Fibroblast of skin of right biceps (primary cell): ENCODE data around the gene MYRF.

Experiments used
- DNase-seq: peaks from one replicate; pipeline ENCODE4 v3.0.0-alpha.2; 2013

The MYRF gene

DNA sequence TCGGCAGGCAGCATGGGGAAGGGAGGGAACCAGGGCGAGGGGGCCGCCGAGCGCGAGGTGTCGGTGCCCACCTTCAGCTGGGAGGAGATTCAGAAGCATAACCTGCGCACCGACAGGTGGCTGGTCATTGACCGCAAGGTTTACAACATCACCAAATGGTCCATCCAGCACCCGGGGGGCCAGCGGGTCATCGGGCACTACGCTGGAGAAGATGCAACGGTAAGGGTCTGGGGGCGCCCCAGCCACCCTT lies 75.9 kb downstream of the MYRF start:
- DNase-seq: no peak

DNA sequence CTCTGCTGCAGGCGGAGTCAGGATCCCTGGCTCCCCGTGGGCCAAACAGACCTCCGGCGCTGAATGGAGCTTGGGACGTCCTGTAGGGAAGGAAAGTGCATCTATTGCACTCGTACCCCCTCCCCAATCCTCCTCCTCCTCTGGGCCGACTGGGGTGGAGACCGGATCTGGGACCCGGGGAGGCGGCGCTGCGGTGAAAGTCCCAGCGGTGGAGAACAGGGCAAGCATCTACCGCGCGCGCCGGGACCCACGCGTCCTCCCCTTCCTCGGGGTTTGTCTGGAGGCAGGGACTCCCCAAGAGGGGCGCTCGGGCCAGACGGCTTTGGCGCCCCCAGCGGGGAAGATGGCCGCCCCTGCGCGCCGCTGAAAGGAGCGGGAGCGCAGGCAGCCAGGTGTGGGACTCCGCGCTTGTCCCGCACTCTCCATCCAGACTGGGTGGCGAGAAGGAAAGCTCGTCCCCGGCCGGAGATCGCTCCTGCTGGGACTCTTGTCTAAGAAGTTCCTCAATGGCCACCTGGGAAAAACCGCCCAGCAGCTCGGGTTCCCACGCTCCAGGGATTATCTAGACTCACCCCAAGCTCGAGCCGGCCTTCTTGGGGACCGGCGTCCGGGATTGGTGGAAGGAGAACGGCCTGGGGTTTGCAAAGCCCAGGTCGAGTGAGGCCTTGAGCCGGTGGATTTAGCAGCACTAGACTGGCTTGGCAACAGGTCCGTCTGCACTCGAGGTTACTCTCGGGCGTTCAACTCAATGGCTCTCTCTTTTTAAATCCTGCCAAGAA lies 76.4 kb downstream of the MYRF start:
- peak; percentile 41 for DNase-seq

DNA sequence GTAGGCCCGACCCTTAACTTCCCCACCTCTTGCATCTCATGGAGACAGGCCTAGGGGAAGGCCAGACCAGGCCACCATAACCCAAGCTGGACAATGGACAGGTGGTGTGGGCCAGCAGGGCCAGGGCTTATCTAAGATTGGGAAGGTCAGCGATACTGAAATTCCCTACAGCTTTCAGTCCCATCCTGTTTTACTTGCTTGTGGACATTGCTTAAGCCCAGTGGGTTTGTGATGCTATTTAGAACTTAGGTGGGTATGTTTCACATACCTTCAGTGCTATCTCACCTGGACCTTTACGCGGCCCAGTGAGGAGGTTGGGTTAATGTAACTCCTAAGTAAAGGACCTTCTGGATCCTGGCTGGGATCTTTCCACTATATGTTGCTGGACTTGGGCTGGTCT lies 77.4 kb downstream of the MYRF start:
- no peak for DNase-seq

DNA sequence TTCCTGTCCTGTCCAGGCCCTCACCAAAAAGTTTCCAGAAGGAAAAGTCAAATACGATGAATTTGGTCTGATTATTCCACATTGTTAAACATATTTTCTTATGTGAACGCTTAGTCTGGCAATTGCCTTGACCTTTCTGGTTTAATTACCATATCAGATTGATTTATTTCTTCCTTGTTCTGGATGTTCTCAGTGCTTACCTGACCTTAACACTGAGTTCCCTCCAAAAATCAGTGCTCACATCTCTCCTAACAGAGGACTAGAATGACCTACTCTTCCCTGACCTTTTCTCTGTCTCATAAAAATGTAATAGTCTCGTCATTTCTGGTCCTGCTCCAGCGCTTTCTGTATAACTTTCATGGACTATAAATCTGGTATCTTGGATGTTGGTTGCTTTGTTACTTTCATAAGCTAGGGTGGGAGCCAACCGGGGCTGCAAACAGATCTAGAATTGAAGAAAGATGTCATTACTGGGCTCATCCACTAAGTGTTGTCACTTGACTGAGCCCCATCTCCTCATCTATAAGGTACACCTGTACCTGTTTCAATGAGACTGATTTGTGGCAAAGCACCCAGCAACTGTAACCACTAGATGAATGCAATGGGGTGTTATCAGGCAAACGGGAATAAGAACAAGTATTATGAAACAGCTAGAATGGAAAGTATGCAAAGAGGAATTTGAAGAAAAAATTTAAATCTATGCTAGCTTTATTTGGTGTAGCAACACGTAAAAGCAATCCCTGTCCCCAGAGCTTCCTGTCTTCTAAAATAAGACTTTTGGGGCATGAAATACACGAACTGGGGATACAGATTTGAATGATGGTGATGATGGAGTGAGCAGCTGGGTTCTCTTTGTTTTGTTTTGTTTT lies 78.0 kb downstream of the MYRF start:
- peak; percentile 39 for DNase-seq

DNA sequence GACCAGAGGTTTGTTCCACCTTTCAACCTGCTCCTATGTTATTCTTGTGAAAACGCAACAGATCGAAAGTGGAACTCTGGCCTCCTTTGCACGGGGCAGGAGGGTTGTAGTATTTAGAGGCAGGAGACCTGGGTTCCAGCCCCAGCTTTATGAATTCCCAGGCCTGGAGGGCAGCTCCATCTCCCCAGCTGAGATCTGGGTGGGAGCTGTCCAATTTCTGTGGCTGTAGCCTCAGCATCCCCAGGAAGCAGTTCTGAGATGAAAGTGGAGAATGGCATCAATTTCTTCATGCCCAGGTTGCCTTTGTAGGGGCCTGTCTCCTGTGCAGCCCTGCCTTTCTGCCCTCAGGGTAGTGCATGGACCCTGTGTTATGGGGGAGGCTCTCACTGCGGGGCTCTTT lies 79.8 kb downstream of the MYRF start:
- no peak for DNase-seq

DNA sequence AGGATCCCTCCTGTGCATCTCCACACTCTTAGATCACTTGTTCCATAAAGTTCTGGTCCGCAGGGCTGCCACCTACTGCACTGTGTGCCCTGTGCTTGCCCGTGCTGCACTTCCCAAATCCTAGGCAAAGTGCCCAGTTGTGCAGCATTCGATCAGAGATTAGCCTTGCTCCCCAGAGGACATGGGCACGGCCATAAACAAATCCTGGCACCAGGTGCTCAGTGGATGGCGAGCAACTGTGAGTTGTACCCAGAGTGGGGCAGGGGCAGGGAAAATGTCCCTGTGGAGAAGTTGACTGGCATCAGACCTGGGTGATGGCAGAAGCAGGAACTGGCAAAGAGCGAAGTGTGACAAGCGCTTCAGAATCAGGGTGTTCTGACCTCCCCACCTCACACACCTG lies 80.3 kb downstream of the MYRF start:
- DNase-seq: no peak

DNA sequence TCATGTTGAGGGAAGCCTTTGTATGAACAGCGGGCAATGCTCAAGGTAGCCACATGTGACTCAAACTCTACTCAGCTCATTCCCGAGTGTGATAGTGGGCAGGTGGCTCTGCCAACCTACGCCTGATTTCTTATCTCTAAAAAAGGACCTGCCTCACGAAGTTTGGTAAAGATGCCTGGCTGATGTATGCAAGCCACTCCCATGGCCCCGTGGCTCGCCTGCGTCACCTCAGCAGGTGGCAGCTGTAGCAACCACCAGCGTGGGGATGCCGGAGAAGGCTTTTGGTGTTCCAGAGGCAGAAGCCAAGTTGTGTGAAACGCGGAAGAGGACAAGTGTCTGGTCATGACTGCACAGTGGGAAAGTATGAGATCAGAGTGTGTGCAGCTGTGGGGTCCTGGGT lies 81.0 kb downstream of the MYRF start:
- no peak for DNase-seq

DNA sequence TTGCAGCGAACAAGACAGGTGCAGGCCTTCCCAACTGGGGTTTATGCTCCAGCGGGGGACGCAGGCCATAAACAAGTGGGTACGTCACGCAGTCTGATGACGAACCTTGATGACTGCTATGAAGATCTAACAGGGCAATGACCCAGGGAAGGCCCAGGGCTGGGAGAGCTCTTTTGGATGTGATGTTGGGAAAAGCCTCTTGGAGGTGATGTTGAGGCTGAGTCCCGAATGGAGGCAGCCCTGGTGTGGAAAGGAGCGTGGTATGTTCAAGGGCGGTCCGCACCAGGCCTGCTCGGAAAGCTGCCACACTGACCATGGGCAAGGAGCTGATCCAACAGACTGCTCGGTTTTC lies 81.5 kb downstream of the MYRF start:
- no peak for DNase-seq

DNA sequence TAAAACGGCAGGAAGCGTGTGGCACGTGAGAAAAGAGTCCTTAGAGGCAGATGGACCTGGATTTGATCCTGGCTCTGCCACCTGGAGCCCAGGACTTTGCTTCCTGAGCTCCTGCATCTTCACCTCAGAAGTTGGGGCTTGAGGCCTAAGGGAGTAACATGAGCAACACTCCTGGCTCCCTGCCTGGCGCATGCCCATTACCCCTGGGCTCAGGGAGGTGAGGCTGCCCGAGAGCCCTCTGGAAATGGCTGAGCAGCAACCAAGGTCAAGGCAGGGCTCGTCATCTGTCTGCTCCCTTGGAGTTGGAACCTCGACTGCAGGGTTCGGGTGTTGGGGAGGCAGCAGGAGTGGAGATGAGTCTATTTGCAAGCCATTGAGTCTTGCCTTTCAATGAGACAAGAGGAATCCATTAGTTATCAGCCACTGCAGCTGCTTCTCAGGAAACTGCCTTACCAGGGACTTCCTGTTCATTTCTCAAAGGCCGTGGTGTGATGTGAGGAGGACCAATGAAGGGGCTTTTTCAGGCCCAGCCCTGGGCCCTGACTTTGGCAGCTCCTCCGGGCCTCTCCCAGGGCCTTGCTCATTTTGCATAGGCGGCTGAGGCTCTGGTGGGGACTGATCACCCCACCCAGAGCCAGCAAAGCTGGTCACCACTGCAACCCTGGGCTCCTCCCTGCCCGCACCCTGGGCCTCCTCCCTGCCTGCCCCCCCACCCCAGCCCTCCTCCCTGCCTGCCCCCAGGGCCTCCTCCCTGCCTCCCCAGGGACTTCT lies 82.0 kb downstream of the MYRF start:
- peak; percentile 76 for DNase-seq

DNA sequence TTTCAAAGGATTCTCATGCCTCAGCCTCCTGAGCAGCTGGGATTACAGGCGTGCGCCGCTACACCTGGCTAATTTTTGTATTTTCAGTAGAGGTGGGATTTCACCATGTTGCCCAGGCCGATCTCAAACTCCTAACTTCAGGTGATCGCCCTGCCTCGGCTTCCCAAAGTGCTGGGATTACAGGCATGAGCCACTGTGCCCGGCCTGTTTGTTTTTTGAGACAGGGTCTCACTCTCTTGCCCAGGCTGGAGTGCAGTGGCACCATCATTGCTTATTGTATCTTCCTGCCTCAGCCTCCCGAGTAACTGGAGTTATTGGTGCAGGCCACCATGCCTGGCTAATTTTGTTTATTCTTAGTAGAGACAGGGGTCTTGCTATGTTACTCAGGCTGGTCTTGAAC lies 83.8 kb downstream of the MYRF start:
- DNase-seq: no peak

DNA sequence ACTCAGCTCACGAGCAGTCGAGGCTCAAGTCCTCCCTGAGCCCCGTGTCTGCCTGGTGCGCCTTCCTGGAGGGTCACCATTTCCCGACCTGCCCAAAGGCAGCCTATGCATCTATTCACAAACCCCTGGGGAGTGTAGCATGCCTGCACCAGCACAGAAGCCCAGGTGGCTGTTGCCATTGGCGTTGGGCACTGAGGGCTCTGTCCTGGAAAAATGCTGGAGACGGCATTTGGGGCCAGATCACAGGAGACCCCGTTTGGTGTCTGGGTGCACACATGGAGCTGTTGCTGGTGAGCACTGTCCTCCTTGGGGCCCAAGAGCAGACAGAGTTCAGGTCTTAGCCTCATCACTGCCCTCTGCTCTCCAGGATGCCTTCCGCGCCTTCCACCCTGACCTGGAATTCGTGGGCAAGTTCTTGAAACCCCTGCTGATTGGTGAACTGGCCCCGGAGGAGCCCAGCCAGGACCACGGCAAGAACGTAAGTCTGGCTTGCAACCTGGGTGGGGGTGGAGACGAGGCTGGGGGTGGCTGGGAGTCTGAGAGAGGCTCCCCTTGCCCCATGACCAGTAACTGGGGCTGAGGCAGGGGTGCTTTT lies 85.1 kb downstream of the MYRF start:
- no peak for DNase-seq
